Measurements from ENCODE around the gene VN1R4. TPM values are rescaled to one million over a fixed set of nuclear protein-coding genes. Genes with fewer than 3 reads are reported as not detected.
"Not testable (repeated sequence)": the region's sequence is repeated elsewhere in the genome, so short reads cannot be mapped to it uniquely, and the experiment has no call there.

Gene VN1R4
- total RNA-seq, 5 donors from 2014 or later (not counting 1 experiment from before 2014, with no cell fraction given), result not detected

DNA sequence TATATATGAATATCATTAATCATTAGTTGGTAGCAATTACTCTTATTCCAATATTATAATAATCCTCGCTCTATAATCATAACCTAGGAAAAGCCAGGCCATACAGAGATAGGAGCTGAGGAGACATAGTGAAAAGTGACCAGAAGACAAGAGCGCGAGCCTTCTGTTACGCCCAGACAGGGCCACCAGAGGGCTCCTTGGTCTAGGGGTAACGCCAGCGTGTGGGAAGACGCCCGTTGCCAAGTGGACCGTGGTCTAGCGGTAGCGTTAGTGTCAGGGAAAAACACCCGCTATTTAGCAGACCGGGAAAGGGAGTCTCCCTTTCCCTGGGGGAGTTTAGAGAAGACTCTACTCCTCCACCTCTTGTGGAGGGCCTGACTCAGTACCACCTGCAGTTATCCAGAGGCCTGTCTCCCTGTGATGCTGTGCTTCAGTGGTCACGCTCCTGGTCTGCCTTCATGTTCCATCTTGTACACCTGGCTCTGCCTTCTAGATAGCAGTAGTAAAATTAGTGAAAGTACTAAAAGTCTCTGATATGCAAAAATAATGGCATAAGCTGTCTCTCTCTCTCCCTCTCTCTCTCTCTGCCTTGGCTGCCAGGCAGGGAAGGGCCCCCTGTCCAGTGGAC, 9.7 kb downstream of the VN1R4 start, which contains the start of gene VN1R2:
TSS of gene VN1R2 (plus strand) at position 578 of the 628 bp plus-strand sequence. CDS start 84 bp downstream, outside the sequence.
- DNase-seq; H3K4me3 ChIP-seq (ENCODE audit: control insufficient read depth in 1 of 2, extremely low read depth in 1 of 2, low read length in 1 of 2); H3K36me3 ChIP-seq (ENCODE audit: control insufficient read depth in 2 of 2, extremely low read depth in 1 of 2, insufficient read depth in 1 of 2, low read length in 1 of 2); H3K4me3 Mint-ChIP-seq; POLR2A ChIA-PET; ATAC-seq (replicated peaks in 1 of 4); H3K27ac ChIP-seq (ENCODE audit: low read length); H3K27ac Mint-ChIP-seq; CTCF ChIA-PET; H3K9me3 ChIP-seq: not testable (repeated sequence)
- Mint-ChIP-seq H3K27me3 (peaks cover 14 to 16% of the 10 kb centered on the region in 2 donors), H3K4me1 (peaks cover 11 to 13% (median 13%) of the 10 kb centered on the region in 3 donors), H3K36me3 (peaks cover 14% of the 10 kb centered on the region), H3K9me3 (peaks cover 13 to 42% (median 25%) of the 10 kb centered on the region in 3 donors)
- Histone ChIP-seq H3K4me1 (ENCODE audit: control insufficient read depth in 1 of 2, extremely low read depth in 1 of 2, insufficient read depth in 2 of 2, low read length in 2 of 2) (peaks cover 3 to 15% of the 10 kb centered on the region in 2 experiments), H3K27me3 (replicated peaks in 1 of 2; ENCODE audit: control insufficient read depth in 2 of 2, extremely low read depth in 1 of 2, insufficient read depth in 2 of 2, low read length in 1 of 2) (peaks cover 0 to 16% of the 10 kb centered on the region in 2 experiments)
- WGBS (ENCODE audit: insufficient coverage), result 78% methylated on average over 7 of the region's 14 CpGs

DNA sequence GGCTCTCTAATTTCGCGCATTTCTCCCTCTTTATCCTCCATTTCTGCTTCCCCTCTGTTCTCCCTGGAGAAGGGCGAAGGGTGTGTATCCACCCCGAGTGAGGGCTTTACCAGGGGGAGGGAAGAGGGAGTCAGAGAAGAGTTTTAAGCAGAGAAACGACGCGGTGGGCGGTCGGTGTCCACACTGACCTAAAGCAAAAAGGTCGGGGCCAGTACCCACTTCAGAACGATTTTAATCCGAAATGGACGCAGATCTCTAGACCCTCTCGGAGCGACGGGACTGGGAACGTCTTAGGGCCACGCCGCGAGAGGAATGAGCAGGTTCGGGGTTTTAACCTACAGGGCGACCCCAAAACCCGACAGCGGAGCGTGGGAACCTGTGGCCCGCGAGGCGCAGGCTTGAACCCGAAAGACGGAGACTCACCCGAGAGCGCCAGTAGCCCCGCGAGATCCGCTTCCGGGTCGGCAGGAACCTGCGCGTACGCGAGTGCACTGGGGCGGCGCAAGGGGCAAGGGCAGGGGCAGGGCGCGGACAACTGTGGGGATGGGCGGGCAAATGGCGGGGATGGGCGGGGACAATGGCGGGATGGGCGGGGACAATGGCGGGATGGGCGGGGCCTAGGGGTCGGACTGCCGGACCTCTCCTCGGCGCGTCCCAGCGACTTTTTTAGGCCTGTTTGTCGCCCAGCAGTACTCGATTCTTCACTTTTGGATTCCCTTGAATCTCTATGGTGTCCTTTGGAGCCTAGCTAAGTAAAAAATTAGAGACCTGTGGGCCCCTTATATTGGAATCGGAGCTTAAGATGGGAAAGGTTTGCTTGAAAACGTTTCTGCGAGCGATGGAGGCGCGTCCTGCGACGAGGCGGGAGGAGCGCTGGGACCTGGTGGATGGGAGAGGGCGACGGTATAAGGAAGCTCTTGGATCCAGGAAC, 12.8 kb downstream of the VN1R4 start, which contains the start of gene ZNF677:
TSS of gene ZNF677 (minus strand) at position 463 of the 931 bp plus-strand sequence. CDS start 3,323 bp downstream, outside the sequence.
- Histone ChIP-seq H3K27me3 (replicated peaks in 1 of 2; ENCODE audit: control insufficient read depth in 2 of 2, extremely low read depth in 1 of 2, insufficient read depth in 2 of 2, low read length in 1 of 2) (peaks cover 0 to 16% of the 10 kb centered on the region in 2 experiments), H3K36me3 (ENCODE audit: control insufficient read depth in 2 of 2, extremely low read depth in 1 of 2, insufficient read depth in 1 of 2, low read length in 1 of 2) (peaks cover 4 to 11% of the 10 kb centered on the region in 2 donors), H3K4me1 (ENCODE audit: control insufficient read depth in 1 of 2, extremely low read depth in 1 of 2, insufficient read depth in 2 of 2, low read length in 2 of 2) (peaks cover 3 to 15% of the 10 kb centered on the region in 2 experiments), H3K9me3 (peaks cover 5% of the 10 kb centered on the region), H3K4me3 (ENCODE audit: control insufficient read depth in 1 of 2, extremely low read depth in 1 of 2, low read length in 1 of 2) (peak within 1 kb of the TSS; percentile 66 to 97), H3K27ac (ENCODE audit: low read length) (peak within 1 kb of the TSS; percentile 39)
- DNase-seq, result peak; percentile 56 to 88 (median 76)
- Mint-ChIP-seq H3K4me3 (peak within 1 kb of the TSS; percentile 85 to 91 (median 88)), H3K4me1 (peaks cover 11 to 13% (median 13%) of the 10 kb centered on the region in 3 donors), H3K27ac (peak within 1 kb of the TSS; percentile 52 to 77), H3K27me3 (peaks cover 10% of the 10 kb centered on the region in 2 donors), H3K9me3 (peaks cover 19 to 52% (median 40%) of the 10 kb centered on the region in 3 donors), H3K36me3 (peaks cover 35% of the 10 kb centered on the region)
- POLR2A ChIA-PET, result no interaction called here
- 7% methylated on average over 61 of the region's 72 CpGs for WGBS (ENCODE audit: insufficient coverage)
- CTCF ChIA-PET, result no interaction called here
- peak; percentile 97 to 100 (median 100) for ATAC-seq (replicated peaks in 1 of 4)

- Mint-ChIP-seq H3K27me3 (no peaks in the 10 kb centered on the region), H3K36me3 (peaks cover 79% of the 10 kb centered on the region), H3K4me3 (no peak overlapping the region), H3K4me1 (no peaks in the 10 kb centered on the region), H3K27ac (no peak overlapping the region), H3K9me3 (peaks cover 22 to 75% (median 64%) of the 10 kb centered on the region in 3 donors)
- H3K4me1 ChIP-seq (ENCODE audit: control insufficient read depth in 1 of 2, extremely low read depth in 1 of 2, insufficient read depth in 2 of 2, low read length in 2 of 2), result no peaks in the 10 kb centered on the region
- WGBS (ENCODE audit: insufficient coverage), result no CpG with 5 or more reads among the region's 1 CpG
- no peak for ATAC-seq (replicated peaks in 1 of 4)
- H3K4me3 ChIP-seq (ENCODE audit: control insufficient read depth in 1 of 2, extremely low read depth in 1 of 2, low read length in 1 of 2), result no peak overlapping the region
- POLR2A ChIA-PET, result interaction anchor here in 1 of 2 donors (0.6 kb wide), 1 partner anchor 1330 kb away, joined by 3 read pairs; no protein-coding TSS in a partner anchor
- CTCF ChIA-PET, result interaction anchor here in 1 of 2 donors (0.7 kb wide), 1 partner anchor 47 kb away, joined by 3 read pairs; no protein-coding TSS in a partner anchor
- H3K9me3 ChIP-seq, result peaks cover 11% of the 10 kb centered on the region
- no peak overlapping the region for H3K27ac ChIP-seq (ENCODE audit: low read length)
- peaks cover 6 to 21% of the 10 kb centered on the region in 2 donors for H3K36me3 ChIP-seq (ENCODE audit: control insufficient read depth in 2 of 2, extremely low read depth in 1 of 2, insufficient read depth in 1 of 2, low read length in 1 of 2)
- H3K27me3 ChIP-seq (replicated peaks in 1 of 2; ENCODE audit: control insufficient read depth in 2 of 2, extremely low read depth in 1 of 2, insufficient read depth in 2 of 2, low read length in 1 of 2), result no peaks in the 10 kb centered on the region
- no peak for DNase-seq
Observed at GRCh38 chr19:53246498-53246897, 21.0 kb downstream of the VN1R4 start.

GRCh38 chr19:53237114-53237777, 30.3 kb downstream of the VN1R4 start:
- ATAC-seq (replicated peaks in 1 of 4) (no peak), DNase-seq (no peak)
- Histone ChIP-seq H3K4me3 (ENCODE audit: control insufficient read depth in 1 of 2, extremely low read depth in 1 of 2, low read length in 1 of 2) (no peak overlapping the region), H3K9me3 (peaks cover 43% of the 10 kb centered on the region), H3K27me3 (replicated peaks in 1 of 2; ENCODE audit: control insufficient read depth in 2 of 2, extremely low read depth in 1 of 2, insufficient read depth in 2 of 2, low read length in 1 of 2) (no peaks in the 10 kb centered on the region), H3K36me3 (ENCODE audit: control insufficient read depth in 2 of 2, extremely low read depth in 1 of 2, insufficient read depth in 1 of 2, low read length in 1 of 2) (peaks cover 6% of the 10 kb centered on the region in 2 donors), H3K27ac (ENCODE audit: low read length) (no peak overlapping the region), H3K4me1 (ENCODE audit: control insufficient read depth in 1 of 2, extremely low read depth in 1 of 2, insufficient read depth in 2 of 2, low read length in 2 of 2) (no peaks in the 10 kb centered on the region)
- no CpG with 5 or more reads among the region's 4 CpGs for WGBS (ENCODE audit: insufficient coverage)
- Mint-ChIP-seq H3K4me3 (no peak overlapping the region), H3K9me3 (peaks cover 40 to 68% (median 53%) of the 10 kb centered on the region in 3 donors), H3K36me3 (peaks cover 62% of the 10 kb centered on the region), H3K27me3 (no peaks in the 10 kb centered on the region), H3K27ac (no peak overlapping the region), H3K4me1 (no peaks in the 10 kb centered on the region)
- ChIA-PET POLR2A (interaction anchor here in 1 of 2 donors (0.5 kb wide), 1 partner anchor 202 kb away, joined by 7 read pairs; no protein-coding TSS in a partner anchor), CTCF (no interaction called here)

DNA sequence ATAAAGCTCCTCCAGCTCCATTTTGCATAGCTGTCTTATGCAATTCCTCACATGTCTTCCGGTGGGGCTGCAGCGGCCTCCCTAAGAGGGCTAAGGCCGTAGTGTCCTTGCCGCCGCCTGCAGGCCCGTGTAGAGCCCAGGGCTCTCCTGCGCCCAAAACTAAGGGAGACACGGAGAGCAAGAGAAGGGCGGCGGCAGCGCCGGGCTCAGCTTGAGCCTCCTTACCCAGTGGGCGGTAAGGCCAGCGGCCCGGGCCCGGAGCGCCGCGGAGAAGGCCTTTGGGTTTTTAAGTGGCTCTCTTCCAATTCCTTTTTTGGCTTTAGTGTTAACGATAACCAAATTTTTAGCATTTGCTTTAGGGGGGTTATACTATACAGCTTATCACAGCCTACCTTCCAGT, 42.9 kb downstream of the VN1R4 start:
- POLR2A ChIA-PET, result no interaction called here
- ATAC-seq (replicated peaks in 1 of 4) (no peak), DNase-seq (no peak)
- Histone ChIP-seq H3K9me3 (peaks cover 4% of the 10 kb centered on the region), H3K27ac (ENCODE audit: low read length) (no peak overlapping the region), H3K4me3 (ENCODE audit: control insufficient read depth in 1 of 2, extremely low read depth in 1 of 2, low read length in 1 of 2) (no peak overlapping the region), H3K4me1 (ENCODE audit: control insufficient read depth in 1 of 2, extremely low read depth in 1 of 2, insufficient read depth in 2 of 2, low read length in 2 of 2) (no peaks in the 10 kb centered on the region), H3K36me3 (ENCODE audit: control insufficient read depth in 2 of 2, extremely low read depth in 1 of 2, insufficient read depth in 1 of 2, low read length in 1 of 2) (no peaks in the 10 kb centered on the region), H3K27me3 (replicated peaks in 1 of 2; ENCODE audit: control insufficient read depth in 2 of 2, extremely low read depth in 1 of 2, insufficient read depth in 2 of 2, low read length in 1 of 2) (no peaks in the 10 kb centered on the region)
- Mint-ChIP-seq H3K27me3 (no peaks in the 10 kb centered on the region), H3K36me3 (peaks cover 26% of the 10 kb centered on the region), H3K4me1 (no peaks in the 10 kb centered on the region), H3K27ac (no peak overlapping the region), H3K9me3 (peaks cover 6 to 47% (median 44%) of the 10 kb centered on the region in 3 donors), H3K4me3 (no peak overlapping the region)
- CTCF ChIA-PET, result no interaction called here
- WGBS (ENCODE audit: insufficient coverage), result 100% methylated on average over 1 of the region's 20 CpGs

DNA sequence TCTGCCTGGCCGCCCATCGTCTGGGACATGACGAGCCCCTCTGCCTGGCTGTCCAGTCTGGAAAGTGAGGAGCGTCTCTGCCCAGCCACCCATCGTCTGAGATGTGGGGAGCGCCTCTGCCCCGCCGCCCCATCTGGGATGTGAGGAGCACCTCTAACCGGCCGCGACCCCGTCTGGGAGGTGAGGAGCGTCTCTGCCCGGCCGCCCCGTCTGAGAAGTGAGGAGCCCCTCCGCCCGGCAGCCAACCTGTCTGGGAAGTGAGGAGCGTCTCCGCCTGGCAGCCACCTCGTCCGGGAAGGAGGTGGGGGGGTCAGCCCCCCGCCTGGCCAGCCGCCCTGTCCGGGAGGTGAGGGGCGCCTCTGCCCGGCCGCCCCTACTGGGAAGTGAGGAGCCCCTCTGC, 44.8 kb downstream of the VN1R4 start:
- peaks cover 29% of the 10 kb centered on the region for H3K36me3 Mint-ChIP-seq
- no CpG with 5 or more reads among the region's 28 CpGs for WGBS (ENCODE audit: insufficient coverage)
- POLR2A ChIA-PET, result not testable (repeated sequence)

More for the DNA sequence above, 44.8 kb downstream of the VN1R4 start:
- H3K9me3 Mint-ChIP-seq, result peaks cover 10 to 51% (median 44%) of the 10 kb centered on the region in 3 donors
- DNase-seq; CTCF ChIA-PET; H3K27me3 Mint-ChIP-seq; H3K4me3 ChIP-seq (ENCODE audit: control insufficient read depth in 1 of 2, extremely low read depth in 1 of 2, low read length in 1 of 2); H3K4me3 Mint-ChIP-seq; H3K4me1 ChIP-seq (ENCODE audit: control insufficient read depth in 1 of 2, extremely low read depth in 1 of 2, insufficient read depth in 2 of 2, low read length in 2 of 2); H3K36me3 ChIP-seq (ENCODE audit: control insufficient read depth in 2 of 2, extremely low read depth in 1 of 2, insufficient read depth in 1 of 2, low read length in 1 of 2); ATAC-seq (replicated peaks in 1 of 4); H3K27ac ChIP-seq (ENCODE audit: low read length); H3K27ac Mint-ChIP-seq; H3K27me3 ChIP-seq (replicated peaks in 1 of 2; ENCODE audit: control insufficient read depth in 2 of 2, extremely low read depth in 1 of 2, insufficient read depth in 2 of 2, low read length in 1 of 2); H3K4me1 Mint-ChIP-seq: not testable (repeated sequence)
- H3K9me3 ChIP-seq, result peaks cover 11% of the 10 kb centered on the region

All from T-cell (primary cell).